Activated CD8-positive, alpha-beta memory T cell treated with anti-CD3 and anti-CD28 coated beads for 1 hour (primary cell): Measurements from ENCODE around the gene TSFM.

ENCODE experiments used
- DNase-seq, 2 donors: peaks; one replicate each; pipeline ENCODE4 v3.0.0-alpha.2; 2020; ENCODE audit warnings: low read depth in 1 of 2; ENCODE audit errors: extremely low read depth in 1 of 2

Gene TSFM

GRCh38 chr12:57745485-57745881, 37.1 kb upstream of the TSFM start:
- no peak for DNase-seq

- no peak for DNase-seq
These were observed 36.6 kb upstream of the TSFM start for GRCh38 chr12:57746025-57746424.

- no peak for DNase-seq
These were observed 33.5 kb upstream of the TSFM start for GRCh38 chr12:57749061-57749460.

- DNase-seq, result no peak
These were observed 31.8 kb upstream of the TSFM start for GRCh38 chr12:57750561-57751431.

GRCh38 chr12:57751432-57751787, 31.2 kb upstream of the TSFM start:
- DNase-seq, result no peak

GRCh38 chr12:57751788-57752667, 30.6 kb upstream of the TSFM start, which contains the start of gene CDK4:
Gene CDK4 (minus strand): TSS chr12:57752310. CDS start chr12:57751717, 593 bp downstream.
- DNase-seq, result peak; percentile 96 to 97

GRCh38 chr12:57752668-57753000, 30.0 kb upstream of the TSFM start:
- DNase-seq, result no peak

- DNase-seq, result no peak
These were observed 28.7 kb upstream of the TSFM start for GRCh38 chr12:57753756-57754337.

GRCh38 chr12:57754411-57755193, 28.0 kb upstream of the TSFM start, which contains the start of gene MARCHF9:
Gene MARCHF9 (plus strand): TSS chr12:57755103. CDS start chr12:57755529, 426 bp downstream.
- DNase-seq, result peak; percentile 62 to 65

- DNase-seq, result no peak
These were observed 27.5 kb upstream of the TSFM start for GRCh38 chr12:57755194-57755453.

GRCh38 chr12:57755454-57756372, 26.9 kb upstream of the TSFM start:
- DNase-seq, result no peak

- no peak for DNase-seq
These were observed 25.9 kb upstream of the TSFM start for GRCh38 chr12:57756406-57757341.

- no peak for DNase-seq
These were observed 24.8 kb upstream of the TSFM start for GRCh38 chr12:57757771-57758170.

- DNase-seq, result no peak
These were observed 23.8 kb upstream of the TSFM start for GRCh38 chr12:57758552-57759359.

- no peak for DNase-seq
These were observed 23.1 kb upstream of the TSFM start for GRCh38 chr12:57759360-57759980.

GRCh38 chr12:57760347-57760982, 22.1 kb upstream of the TSFM start:
- DNase-seq, result no peak

- no peak for DNase-seq
These were observed 21.1 kb upstream of the TSFM start for GRCh38 chr12:57761391-57761998.
